ENCODE results near the gene RPTN.

The RPTN gene

DNA sequence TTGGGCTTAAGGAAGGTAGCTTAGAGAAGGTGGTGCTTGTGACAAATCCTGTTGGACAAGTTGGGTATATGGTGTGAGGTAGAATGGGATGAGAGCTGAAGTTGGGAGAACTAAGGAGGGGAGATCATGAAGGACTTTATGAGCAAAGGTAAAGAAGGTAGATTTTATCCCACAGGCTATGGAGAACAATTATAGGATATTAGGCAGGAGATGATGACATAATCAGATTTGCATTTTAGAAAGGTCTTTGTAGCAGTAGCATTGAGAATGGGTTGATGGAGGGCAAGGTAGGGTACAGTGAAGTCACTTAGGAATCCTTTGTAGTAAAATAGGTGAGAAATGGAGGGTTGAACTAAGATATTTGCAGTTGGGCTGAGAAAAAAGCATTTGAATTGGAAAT lies 28.8 kb downstream of the RPTN start:
- H3K4me3 ChIP-seq (ENCODE audit: low read length), result no peak overlapping the region
- TF ChIP-seq, protein P1, sequence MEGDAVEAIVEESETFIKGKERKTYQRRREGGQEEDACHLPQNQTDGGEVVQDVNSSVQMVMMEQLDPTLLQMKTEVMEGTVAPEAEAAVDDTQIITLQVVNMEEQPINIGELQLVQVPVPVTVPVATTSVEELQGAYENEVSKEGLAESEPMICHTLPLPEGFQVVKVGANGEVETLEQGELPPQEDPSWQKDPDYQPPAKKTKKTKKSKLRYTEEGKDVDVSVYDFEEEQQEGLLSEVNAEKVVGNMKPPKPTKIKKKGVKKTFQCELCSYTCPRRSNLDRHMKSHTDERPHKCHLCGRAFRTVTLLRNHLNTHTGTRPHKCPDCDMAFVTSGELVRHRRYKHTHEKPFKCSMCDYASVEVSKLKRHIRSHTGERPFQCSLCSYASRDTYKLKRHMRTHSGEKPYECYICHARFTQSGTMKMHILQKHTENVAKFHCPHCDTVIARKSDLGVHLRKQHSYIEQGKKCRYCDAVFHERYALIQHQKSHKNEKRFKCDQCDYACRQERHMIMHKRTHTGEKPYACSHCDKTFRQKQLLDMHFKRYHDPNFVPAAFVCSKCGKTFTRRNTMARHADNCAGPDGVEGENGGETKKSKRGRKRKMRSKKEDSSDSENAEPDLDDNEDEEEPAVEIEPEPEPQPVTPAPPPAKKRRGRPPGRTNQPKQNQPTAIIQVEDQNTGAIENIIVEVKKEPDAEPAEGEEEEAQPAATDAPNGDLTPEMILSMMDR (IDR thresholded peaks at IDR 0.05; ENCODE audit: insufficient read depth, low read depth, low read length, missing control alignments), result no peak
- no peak for DNase-seq (ENCODE audit: low read depth)

DNA sequence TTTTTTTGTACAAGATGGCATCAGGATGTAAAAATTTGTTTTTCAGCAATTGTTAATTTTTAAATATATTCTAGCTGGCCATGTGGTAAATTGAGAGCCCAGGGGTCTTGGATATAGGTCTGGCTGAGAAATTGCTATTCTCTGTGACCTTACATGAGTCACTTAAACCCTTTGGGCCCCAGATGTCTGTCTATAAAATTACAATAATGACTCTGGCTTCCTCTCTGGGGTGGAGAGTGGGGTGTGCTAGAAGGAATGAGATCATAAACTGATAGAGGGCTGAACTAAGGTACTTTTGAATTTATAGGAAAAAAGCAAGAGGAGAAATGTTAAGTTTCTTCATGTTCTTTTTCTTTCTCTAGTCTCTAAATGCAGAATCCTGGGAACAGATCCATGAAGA lies 31.4 kb downstream of the RPTN start:
- no peak for DNase-seq (ENCODE audit: low read depth)
- TF ChIP-seq, protein P1 (IDR thresholded peaks at IDR 0.05; ENCODE audit: insufficient read depth, low read depth, low read length, missing control alignments), result no peak
- H3K4me3 ChIP-seq (ENCODE audit: low read length), result no peak overlapping the region

DNA sequence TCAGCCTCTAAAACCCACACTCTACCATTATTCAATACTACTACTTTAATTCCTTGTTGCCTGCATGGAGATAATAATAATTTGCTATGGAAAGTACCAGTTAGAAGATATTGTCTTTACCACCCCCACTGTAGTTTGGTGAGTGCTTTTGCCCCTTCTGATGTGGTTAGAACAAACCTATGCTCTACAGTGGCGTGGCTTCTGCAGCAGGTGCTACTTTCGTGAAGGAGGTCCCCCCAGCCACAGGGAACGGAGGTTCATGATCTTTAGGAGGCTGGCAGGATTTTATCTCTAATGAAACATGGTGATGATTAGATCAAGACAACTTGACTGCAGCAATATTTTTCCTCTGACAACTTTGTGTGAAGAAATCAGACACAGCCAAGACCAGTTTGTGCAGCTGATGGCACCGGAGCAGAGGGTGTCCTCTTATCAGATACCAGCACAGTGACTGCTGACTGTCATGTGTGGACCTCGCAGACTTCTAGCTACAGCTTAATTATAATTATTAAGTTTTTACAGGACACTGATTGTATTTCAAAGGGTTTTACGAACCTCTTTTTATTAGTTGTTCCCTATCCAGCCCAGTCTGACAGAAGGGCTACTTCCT lies 33.1 kb downstream of the RPTN start:
- no peak for DNase-seq (ENCODE audit: low read depth)
- H3K4me3 ChIP-seq (ENCODE audit: low read length), result no peak overlapping the region
- TF ChIP-seq, protein P1 (IDR thresholded peaks at IDR 0.05; ENCODE audit: insufficient read depth, low read depth, low read length, missing control alignments), result no peak

DNA sequence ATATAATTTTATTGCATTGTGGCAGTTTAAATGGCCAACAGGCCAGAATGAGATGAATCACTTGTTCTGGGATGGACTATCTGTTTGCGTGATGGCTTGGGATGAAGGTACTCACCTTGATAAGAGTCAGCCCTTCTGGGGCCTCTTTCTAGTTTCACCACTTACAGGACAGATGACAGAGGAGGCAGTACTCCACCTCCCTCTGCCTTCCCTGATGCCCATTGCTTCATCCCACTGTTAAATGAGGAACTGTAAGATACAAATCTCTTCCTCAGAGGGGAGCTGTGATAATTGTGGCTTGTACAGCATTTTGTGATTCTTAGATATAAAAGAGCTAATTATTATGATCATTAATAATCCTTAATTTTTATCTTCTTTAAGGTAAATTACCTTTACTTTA lies 40.1 kb downstream of the RPTN start:
- no peak overlapping the region for H3K4me3 ChIP-seq (ENCODE audit: low read length)
- no peak for DNase-seq (ENCODE audit: low read depth)
- TF ChIP-seq, protein P1 (IDR thresholded peaks at IDR 0.05; ENCODE audit: insufficient read depth, low read depth, low read length, missing control alignments), result no peak

DNA sequence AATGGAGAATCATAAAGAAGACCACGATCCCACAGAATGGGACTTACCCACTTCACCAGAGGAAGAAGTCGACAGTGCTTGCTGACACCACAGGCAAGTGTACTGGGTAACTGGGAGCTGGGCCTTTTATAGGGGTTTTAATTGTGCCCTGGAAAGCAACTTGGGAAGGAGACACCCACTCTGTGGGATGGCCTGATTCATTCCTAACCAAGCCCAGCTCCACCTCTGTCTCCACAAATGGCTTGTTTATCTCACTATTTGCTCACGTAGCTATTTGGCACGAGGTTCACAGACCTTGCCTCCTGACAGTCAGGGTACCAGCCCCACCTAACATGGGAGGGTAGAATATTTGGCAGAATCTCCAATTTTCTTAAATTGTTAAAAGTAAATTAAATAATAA lies 43.7 kb downstream of the RPTN start, which contains the start of gene TCHH:
TCHH (minus strand) TSS at position 101 of the 400 bp plus-strand sequence. CDS start 1,364 bp downstream, outside the sequence.
- TF ChIP-seq, protein P1 (IDR thresholded peaks at IDR 0.05; ENCODE audit: insufficient read depth, low read depth, low read length, missing control alignments), result no peak
- no peak within 1 kb of the TSS for H3K4me3 ChIP-seq (ENCODE audit: low read length)
- DNase-seq (ENCODE audit: low read depth), result no peak

DNA sequence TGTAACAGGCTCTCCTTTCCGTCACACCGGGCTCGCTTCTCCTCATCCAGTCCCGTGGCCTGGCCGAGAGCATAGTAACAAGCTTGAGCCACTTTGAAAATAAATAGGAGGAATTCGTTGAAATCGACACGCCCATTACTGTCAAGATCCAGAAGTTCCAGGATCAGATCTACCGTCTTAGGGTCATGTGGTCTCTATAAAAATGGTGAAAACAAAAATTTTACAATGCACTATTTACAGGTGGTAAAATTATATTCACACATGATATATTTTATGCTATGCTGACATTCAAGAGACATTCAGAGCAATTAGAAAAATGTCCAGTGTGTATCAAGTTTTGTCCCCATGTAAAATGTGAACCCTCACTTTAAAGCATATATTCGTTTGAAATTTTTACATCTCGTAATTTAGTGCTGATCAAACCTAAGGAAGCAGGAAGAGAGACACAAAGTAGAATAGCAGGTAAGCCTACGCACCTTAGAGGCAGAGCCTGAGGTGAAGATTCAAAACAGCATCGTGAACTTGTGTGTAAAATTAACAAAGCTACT lies 46.1 kb downstream of the RPTN start:
- peak overlapping the region; percentile 36 for H3K4me3 ChIP-seq (ENCODE audit: low read length)

More for the DNA sequence above, 46.1 kb downstream of the RPTN start:
- TF ChIP-seq, protein P1 (IDR thresholded peaks at IDR 0.05; ENCODE audit: insufficient read depth, low read depth, low read length, missing control alignments), result no peak
- no peak for DNase-seq (ENCODE audit: low read depth)

Measured in epithelial cell of esophagus (primary cell).